MCF 10A (cell line): ENCODE data around the gene ARL6IP6. TPM values are rescaled to one million over a fixed set of nuclear protein-coding genes. Genes with fewer than 3 reads are reported as not detected.
"Not testable (repeated sequence)": the region's sequence is repeated elsewhere in the genome, so short reads cannot be mapped to it uniquely, and the experiment has no call there.

ENCODE experiments used
- BruUV-seq: library from RNA; stranded (reverse); fragments of 400-500 nt; replicated peaks from 2 replicates; lab custom pipeline; 2021; lab: Mats Ljungman, UMichigan
- CTCF ChIA-PET: fragments of 300-600 bp; sonication (Branson Sonifier 250); formaldehyde crosslinking; extraction: SDS; loops from one replicate; lab custom pipeline; 2021; ENCODE audit warnings: antibody characterized with exemption, inconsistent platforms; lab: Yijun Ruan, JAX
- POLR2A ChIA-PET: fragments of 300-600, 350-650 bp; sonication (Branson Sonifier 250); formaldehyde crosslinking; extraction: SDS; loops from one replicate; lab custom pipeline; 2020; ENCODE audit warnings: antibody characterized with exemption, inconsistent platforms; lab: Yijun Ruan, JAX
- DNase-seq: peaks from one replicate; pipeline ENCODE4 v3.0.0-alpha.2; 2018; ENCODE audit not compliant: unreplicated experiment
- H3K27ac Mint-ChIP-seq: one replicate; pipeline ENCODE4 v1.8.0; 2022; ENCODE audit warnings: mild to moderate bottlenecking, low read depth, mixed read lengths; ENCODE audit not compliant: unreplicated experiment
- H3K27me3 Mint-ChIP-seq: one replicate; pipeline ENCODE4 v1.8.0; 2022; ENCODE audit warnings: mixed read lengths; ENCODE audit not compliant: insufficient read depth, unreplicated experiment
- H3K36me3 Mint-ChIP-seq: one replicate; pipeline ENCODE4 v1.8.0; 2022; ENCODE audit warnings: mild to moderate bottlenecking, moderate library complexity, mixed read lengths; ENCODE audit not compliant: insufficient read depth, unreplicated experiment
- H3K4me1 Mint-ChIP-seq: one replicate; pipeline ENCODE4 v1.8.0; 2022; ENCODE audit warnings: mixed read lengths; ENCODE audit not compliant: insufficient read depth, unreplicated experiment
- H3K4me3 Mint-ChIP-seq: one replicate; pipeline ENCODE4 v1.8.0; 2022; ENCODE audit warnings: mild to moderate bottlenecking, moderate library complexity, mixed read lengths; ENCODE audit not compliant: unreplicated experiment
- H3K9me3 Mint-ChIP-seq: one replicate; pipeline ENCODE4 v1.8.0; 2022; ENCODE audit warnings: mixed read lengths; ENCODE audit not compliant: unreplicated experiment
- CTCF ChIP-seq: fragments of 200-600 bp; IDR thresholded peaks from one replicate; pipeline ENCODE4 v1.8.0; 2022; ENCODE audit warnings: antibody characterized with exemption, mild to moderate bottlenecking; ENCODE audit not compliant: unreplicated experiment
- intact Hi-C: fragments of 100-400 bp; cut with micrococcal nuclease; formaldehyde crosslinking; loops from 2 replicates; pipeline ENCODE4 v1.14.1; 2022
- total RNA-seq: library from RNA; stranded (reverse); gene quantifications from 2 replicates; pipeline ENCODE4 v1.2.3, GENCODE V29; 2022

The ARL6IP6 gene
- total RNA-seq, 1 experiment from 2014 or later, result 23.7 TPM

DNA sequence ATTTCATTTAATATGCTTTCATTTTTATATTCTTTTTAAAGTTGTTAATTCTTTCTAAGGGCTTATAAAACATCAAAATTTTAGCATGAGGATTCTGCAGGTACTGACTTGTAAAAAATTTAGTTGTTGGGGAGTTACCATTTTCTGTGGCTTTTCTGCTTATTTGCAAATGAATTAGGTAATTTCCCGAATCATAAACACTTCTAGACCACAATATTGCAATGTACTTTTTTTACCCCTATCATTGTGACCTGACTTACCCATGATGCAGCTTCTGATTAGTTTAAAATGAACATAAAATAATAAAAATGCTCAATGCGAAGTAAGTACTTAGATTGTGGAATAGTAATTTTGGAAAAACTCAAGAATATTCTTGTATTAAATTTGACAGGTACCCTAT is 11.4 kb downstream of the ARL6IP6 start:
- no peak for DNase-seq
- no TSS peak for BruUV-seq

DNA sequence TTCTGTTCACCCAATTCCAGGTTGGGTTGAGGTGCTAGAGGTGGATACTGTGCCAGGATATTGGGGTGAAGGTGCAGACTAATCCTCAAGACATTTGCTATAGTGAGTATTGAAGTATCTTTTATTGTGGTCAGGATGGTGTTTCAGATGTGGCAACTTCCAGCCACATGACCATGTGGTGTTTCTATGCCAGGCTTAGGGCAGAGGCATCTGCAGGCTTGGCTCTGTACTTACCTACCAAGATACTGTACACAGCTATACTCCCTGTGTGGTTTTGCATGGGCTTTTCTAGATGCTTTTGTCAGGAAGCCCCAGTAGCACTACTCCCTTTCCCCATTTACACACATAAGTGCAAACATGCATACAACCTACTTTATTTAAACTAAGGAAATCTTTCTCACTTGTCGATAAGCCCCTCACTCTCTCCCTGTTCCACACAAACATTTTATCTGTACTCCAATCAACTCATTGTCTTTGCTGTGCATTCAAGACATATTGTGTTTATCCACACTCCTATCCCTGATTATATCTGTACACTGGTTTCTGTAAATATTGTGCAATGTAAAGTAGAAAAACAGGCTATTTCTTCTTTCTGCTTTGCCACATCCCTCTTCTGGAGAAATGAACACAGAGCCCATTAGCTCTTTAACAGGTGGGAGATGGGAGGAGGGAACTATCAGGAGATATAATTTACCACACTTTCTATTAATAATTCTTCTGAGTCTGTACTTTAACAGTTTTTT is 12.3 kb downstream of the ARL6IP6 start:
- Mint-ChIP-seq H3K4me1 (peaks cover 10% of the 10 kb centered on the region), H3K4me3 (no peak overlapping the region), H3K36me3 (peaks cover 4% of the 10 kb centered on the region), H3K27me3 (no peaks in the 10 kb centered on the region), H3K9me3 (no peaks in the 10 kb centered on the region), H3K27ac (no peak overlapping the region)
- BruUV-seq, result no TSS peak
- ChIA-PET POLR2A (interaction anchor here (1.0 to 1.8 kb wide), 3 partner anchors 12 to 14 kb away, joined by 3 to 11 read pairs (median 6); partner anchors contain the start of genes ARL6IP6 and PRPF40A), CTCF (interaction anchor here (0.6 to 2.0 kb wide), 6 partner anchors 9 to 45 kb away, joined by 3 to 13 read pairs (median 6); no protein-coding TSS in a partner anchor)
- intact Hi-C loops, result no loop called here
- no peak for TF ChIP-seq CTCF
- peak; percentile 21 for DNase-seq

More for the DNA sequence above, 11.4 kb downstream of the ARL6IP6 start:
- no peaks in the 10 kb centered on the region for H3K27me3 Mint-ChIP-seq
- no peak overlapping the region for H3K4me3 Mint-ChIP-seq
- H3K4me1 Mint-ChIP-seq, result peaks cover 10% of the 10 kb centered on the region
- no peaks in the 10 kb centered on the region for H3K9me3 Mint-ChIP-seq
- peaks cover 11% of the 10 kb centered on the region for H3K36me3 Mint-ChIP-seq
- intact Hi-C loops, result no loop called here
- H3K27ac Mint-ChIP-seq, result no peak overlapping the region
- ChIA-PET POLR2A (interaction anchor here (1.1 to 1.8 kb wide), 3 partner anchors 9 to 14 kb away, joined by 3 to 11 read pairs (median 5); partner anchors contain the start of gene PRPF40A), CTCF (interaction anchor here (0.6 to 1.8 kb wide), 7 partner anchors 10 to 196 kb away, joined by 3 to 13 read pairs (median 5); no protein-coding TSS in a partner anchor)
- TF ChIP-seq CTCF, result no peak

DNA sequence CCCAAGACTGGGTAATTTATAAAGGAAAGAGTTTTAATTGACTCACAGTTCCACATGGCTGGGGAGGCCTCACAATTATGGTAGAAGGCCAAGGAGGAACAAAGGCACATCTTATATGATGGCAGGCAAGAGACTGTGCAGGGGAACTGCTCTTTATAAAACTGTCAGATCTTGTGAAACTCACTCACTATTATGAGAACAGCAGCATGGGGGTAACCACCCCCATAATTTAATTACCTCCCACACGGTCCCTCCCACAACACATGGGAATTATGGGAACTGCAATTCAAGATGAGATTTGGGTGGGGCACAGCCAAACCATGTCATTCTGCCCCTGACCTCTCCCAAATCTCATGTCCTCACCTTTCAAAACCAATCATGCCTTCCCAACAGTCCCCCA is 19.1 kb downstream of the ARL6IP6 start:
- H3K27me3 Mint-ChIP-seq, H3K27ac Mint-ChIP-seq, intact Hi-C loops, DNase-seq, BruUV-seq, POLR2A ChIA-PET, H3K4me1 Mint-ChIP-seq, H3K4me3 Mint-ChIP-seq, H3K9me3 Mint-ChIP-seq: not testable (repeated sequence)
- H3K36me3 Mint-ChIP-seq, result peaks cover 31% of the 10 kb centered on the region
- CTCF ChIA-PET, result interaction anchor here (0.6 to 1.6 kb wide), 3 partner anchors 9 to 140 kb away, joined by 3 to 8 read pairs (median 3); no protein-coding TSS in a partner anchor

- H3K36me3 Mint-ChIP-seq, result peaks cover 31% of the 10 kb centered on the region
- TF ChIP-seq CTCF, result no peak
- H3K9me3 Mint-ChIP-seq, result no peaks in the 10 kb centered on the region
- intact Hi-C loops, result no loop called here
- no peak for DNase-seq
- no peaks in the 10 kb centered on the region for H3K4me1 Mint-ChIP-seq
- POLR2A ChIA-PET, result no interaction called here
- no TSS peak for BruUV-seq
- CTCF ChIA-PET, result interaction anchor here (0.6 to 1.6 kb wide), 4 partner anchors 8 to 670 kb away, joined by 3 to 8 read pairs (median 3); no protein-coding TSS in a partner anchor
- H3K27ac Mint-ChIP-seq, result no peak overlapping the region
- no peak overlapping the region for H3K4me3 Mint-ChIP-seq
- no peaks in the 10 kb centered on the region for H3K27me3 Mint-ChIP-seq
Measured at GRCh38 chr2:152738438-152738837, 20.0 kb downstream of the ARL6IP6 start.

- CTCF ChIA-PET, result interaction anchor here (0.7 to 1.5 kb wide), 5 partner anchors 8 to 39 kb away, joined by 3 to 8 read pairs (median 4); no protein-coding TSS in a partner anchor
Measured at GRCh38 chr2:152739705-152740104, 21.3 kb downstream of the ARL6IP6 start.

More at GRCh38 chr2:152739705-152740104, 21.3 kb downstream of the ARL6IP6 start:
- H3K4me1 Mint-ChIP-seq, DNase-seq, POLR2A ChIA-PET, H3K27ac Mint-ChIP-seq, H3K4me3 Mint-ChIP-seq, H3K9me3 Mint-ChIP-seq, H3K27me3 Mint-ChIP-seq, BruUV-seq: not testable (repeated sequence)
- intact Hi-C loops, result loop anchor here (5.0 to 10.0 kb wide), 4 partner anchors 185 to 1635 kb away; partner anchors contain the start of gene STAM2
- H3K36me3 Mint-ChIP-seq, result peaks cover 31% of the 10 kb centered on the region
